Activated CD8-positive, alpha-beta T cell treated with anti-CD3 and anti-CD28 coated beads for 36 hours (primary cell): ENCODE data around the gene NT5C. TPM values are rescaled to one million over a fixed set of nuclear protein-coding genes. Genes with fewer than 3 reads are reported as not detected.

Experiments
- ATAC-seq: fragments of 200-7000 bp; cut with Tn5 transposase; one replicate; pipeline ENCODE4 v1.10.0; 2021; ENCODE audit warnings: mild to moderate bottlenecking, moderate library complexity
- CTCF ChIA-PET: fragments of 350-600 bp; sonication (Branson Sonifier 250); formaldehyde crosslinking; loops from one replicate; lab custom pipeline; 2021; ENCODE audit warnings: antibody characterized with exemption; lab: Charles Lee
- POLR2A ChIA-PET: fragments of 350-600 bp; sonication (Branson Sonifier 250); formaldehyde crosslinking; loops from one replicate; lab custom pipeline; 2021; ENCODE audit warnings: antibody characterized with exemption; lab: Charles Lee
- DNase-seq: peaks from one replicate; pipeline ENCODE4 v3.0.0-alpha.2; 2020
- H3K27ac Mint-ChIP-seq: one replicate; pipeline ENCODE4 v1.8.0; 2021; ENCODE audit warnings: mild to moderate bottlenecking, mixed read lengths
- H3K27me3 Mint-ChIP-seq: one replicate; pipeline ENCODE4 v1.8.0; 2021; ENCODE audit warnings: mixed read lengths
- H3K36me3 Mint-ChIP-seq: one replicate; pipeline ENCODE4 v1.8.0; 2021; ENCODE audit warnings: low read depth, mixed read lengths
- H3K4me1 Mint-ChIP-seq: one replicate; pipeline ENCODE4 v1.8.0; 2021; ENCODE audit warnings: low read depth, mixed read lengths
- H3K4me3 Mint-ChIP-seq: one replicate; pipeline ENCODE4 v1.8.0; 2021; ENCODE audit warnings: mild to moderate bottlenecking, moderate library complexity, mixed read lengths
- H3K9me3 Mint-ChIP-seq: one replicate; pipeline ENCODE4 v1.8.0; 2021; ENCODE audit warnings: mixed read lengths
- CTCF ChIP-seq: fragments of 200-600 bp; IDR thresholded peaks from one replicate; pipeline ENCODE4 v1.8.0; 2022; ENCODE audit warnings: antibody characterized with exemption, mild to moderate bottlenecking
- intact Hi-C: fragments of 100-400 bp; cut with micrococcal nuclease; formaldehyde crosslinking; loops from one replicate; pipeline ENCODE4 v1.10.0; 2022
- total RNA-seq, 2 experiments: library from RNA; stranded (reverse); gene quantifications; one replicate each; pipeline ENCODE4 v1.2.3, GENCODE V29; 2021

NT5C gene
- total RNA-seq, 2 experiments from 2014 or later, result 66.1 to 68.1 TPM

- H3K4me3 Mint-ChIP-seq, result no peak overlapping the region
- no peak for TF ChIP-seq CTCF
- DNase-seq (no peak), ATAC-seq (no peak)
- no peaks in the 10 kb centered on the region for H3K36me3 Mint-ChIP-seq
- no peaks in the 10 kb centered on the region for H3K27me3 Mint-ChIP-seq
- intact Hi-C loops, result no loop called here
- H3K9me3 Mint-ChIP-seq, result no peaks in the 10 kb centered on the region
- CTCF ChIA-PET, result interaction anchor here (0.8 kb wide), 1 partner anchor 13 kb away, joined by 3 read pairs; no protein-coding TSS in a partner anchor
- H3K4me1 Mint-ChIP-seq, result no peaks in the 10 kb centered on the region
- POLR2A ChIA-PET, result no interaction called here
- H3K27ac Mint-ChIP-seq, result no peak overlapping the region
Observed at GRCh38 chr17:75098861-75099260, 32.7 kb downstream of the NT5C start.

GRCh38 chr17:75097865-75098264 lies 33.7 kb downstream of the NT5C start:
- intact Hi-C loops, result no loop called here
- Mint-ChIP-seq H3K36me3 (no peaks in the 10 kb centered on the region), H3K27ac (no peak overlapping the region), H3K4me3 (no peak overlapping the region), H3K27me3 (no peaks in the 10 kb centered on the region), H3K4me1 (no peaks in the 10 kb centered on the region), H3K9me3 (no peaks in the 10 kb centered on the region)
- DNase-seq (no peak), ATAC-seq (no peak)
- ChIA-PET CTCF (interaction anchor here (0.7 to 1.8 kb wide), 3 partner anchors 9 to 16 kb away, joined by 3 to 6 read pairs (median 3); no protein-coding TSS in a partner anchor), POLR2A (interaction anchor here (0.9 kb wide), 1 partner anchor 9 kb away, joined by 3 read pairs; no protein-coding TSS in a partner anchor)
- TF ChIP-seq CTCF, result no peak

- H3K27ac Mint-ChIP-seq, result no peak overlapping the region
- no peak overlapping the region for H3K4me3 Mint-ChIP-seq
- intact Hi-C loops, result no loop called here
- no peak for TF ChIP-seq CTCF
- no peak for DNase-seq
- ChIA-PET CTCF (interaction anchor here (1.5 to 4.6 kb wide), 2 partner anchors 8 to 10 kb away, joined by 5 to 14 read pairs; no protein-coding TSS in a partner anchor), POLR2A (no interaction called here)
- H3K9me3 Mint-ChIP-seq, result no peaks in the 10 kb centered on the region
- no peaks in the 10 kb centered on the region for H3K4me1 Mint-ChIP-seq
- H3K36me3 Mint-ChIP-seq, result no peaks in the 10 kb centered on the region
- H3K27me3 Mint-ChIP-seq, result no peaks in the 10 kb centered on the region
- ATAC-seq, result no peak
Observed at GRCh38 chr17:75096082-75096625, 35.4 kb downstream of the NT5C start.

DNA sequence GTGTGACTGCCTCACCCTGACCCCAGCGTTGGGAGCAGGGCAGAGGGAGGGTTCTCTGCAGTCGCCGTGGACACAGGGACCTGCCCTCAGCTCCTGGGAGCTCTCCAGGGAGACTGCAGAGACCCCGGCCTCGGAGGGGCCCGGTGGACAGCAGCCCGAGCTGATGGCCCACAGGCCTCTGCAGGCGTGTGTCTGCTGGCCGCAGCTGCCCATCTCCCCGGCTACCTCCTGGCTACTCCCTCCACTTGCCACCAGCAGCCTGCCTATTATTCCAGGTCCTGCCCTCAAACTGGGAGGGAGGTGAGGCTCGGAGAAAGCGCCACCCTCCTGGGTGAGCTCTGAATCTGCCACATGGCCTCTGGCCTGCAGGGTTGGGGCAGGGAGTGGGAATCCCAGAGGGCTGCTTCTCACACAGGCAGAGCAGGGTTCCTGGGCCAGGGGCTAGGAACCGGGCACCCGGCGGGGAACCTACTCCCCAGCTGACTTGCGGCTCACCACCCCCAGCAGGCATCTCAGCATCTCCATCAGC lies 36.6 kb downstream of the NT5C start:
- intact Hi-C loops, result no loop called here
- Mint-ChIP-seq H3K27ac (no peak overlapping the region), H3K9me3 (no peaks in the 10 kb centered on the region), H3K4me1 (no peaks in the 10 kb centered on the region), H3K27me3 (no peaks in the 10 kb centered on the region), H3K4me3 (no peak overlapping the region), H3K36me3 (no peaks in the 10 kb centered on the region)
- no peak for ATAC-seq
- CTCF ChIA-PET, result interaction anchor here (4.6 kb wide), 1 partner anchor 11 kb away, joined by 14 read pairs; no protein-coding TSS in a partner anchor
- DNase-seq, result no peak
- no peak for TF ChIP-seq CTCF
- POLR2A ChIA-PET, result no interaction called here

GRCh38 chr17:75093548-75094158 lies 37.9 kb downstream of the NT5C start:
- no peaks in the 10 kb centered on the region for H3K9me3 Mint-ChIP-seq
- no peak for TF ChIP-seq CTCF
- H3K4me1 Mint-ChIP-seq, result peaks cover 9% of the 10 kb centered on the region
- H3K27ac Mint-ChIP-seq, result no peak overlapping the region
- no peak for DNase-seq
- no peak overlapping the region for H3K4me3 Mint-ChIP-seq
- no peaks in the 10 kb centered on the region for H3K27me3 Mint-ChIP-seq
- no peaks in the 10 kb centered on the region for H3K36me3 Mint-ChIP-seq
- ChIA-PET CTCF (interaction anchor here (4.6 kb wide), 1 partner anchor 13 kb away, joined by 14 read pairs; no protein-coding TSS in a partner anchor), POLR2A (no interaction called here)
- ATAC-seq, result no peak
- intact Hi-C loops, result no loop called here
